Breast epithelium (tissue), 4 donors: ENCODE data around the gene ASNSD1. TPM values are rescaled to one million over a fixed set of nuclear protein-coding genes. Genes with fewer than 3 reads are reported as not detected.

Experiments used
- DNase-seq, 2 donors: peaks; one replicate each; pipeline ENCODE4 v3.0.0-alpha.2; 2019; ENCODE audit warnings: low spot score in 2 of 2
- H3K27ac ChIP-seq, 2 donors: fragments of 200-600 bp; sonication (generic) in 1 of 2; one replicate each; pipeline ENCODE4 v1.5.1; 2016 to 2019; ENCODE audit warnings: mild to moderate bottlenecking in 1 of 2
- H3K27me3 ChIP-seq, 2 donors: fragments of 200-600 bp; sonication (generic) in 1 of 2; one replicate each; pipeline versions ENCODE4 v1.5.1 to v1.6.0; 2017 to 2019; ENCODE audit warnings: control low read depth in 1 of 2, mild to moderate bottlenecking in 1 of 2
- H3K36me3 ChIP-seq: fragments of 200-600 bp; one replicate; pipeline ENCODE4 v1.5.1; 2019
- H3K4me1 ChIP-seq, 2 donors: fragments of 200-600 bp; sonication (generic); one replicate each; pipeline ENCODE4 v1.5.1; 2016 to 2019; ENCODE audit warnings: control low read depth in 1 of 2
- H3K4me3 ChIP-seq, 3 donors: fragments of 200-600 bp; sonication (generic); 1 replicate in 2 of 3; 2 replicates in 1 of 3; pipeline ENCODE4 v1.5.1; 2016 to 2019; ENCODE audit warnings: mild to moderate bottlenecking in 3 of 3, moderate library complexity in 2 of 3
- H3K9me3 ChIP-seq, 2 donors: fragments of 200-600 bp; sonication (generic) in 1 of 2; one replicate each; pipeline ENCODE4 v1.5.1; 2016 to 2019; ENCODE audit warnings: control low read depth in 1 of 2
- POLR2A ChIP-seq: fragments of 450-650 bp; IDR thresholded peaks from one replicate; pipeline ENCODE4 v1.6.1; 2016; ENCODE audit warnings: antibody characterized with exemption, mild to moderate bottlenecking, moderate library complexity
- POLR2AphosphoS5 ChIP-seq, 3 donors: sonication (generic); formaldehyde crosslinking; IDR thresholded peaks; one replicate each; pipeline ENCODE4 v1.6.1; 2017; ENCODE audit warnings: antibody characterized with exemption in 3 of 3
- intact Hi-C: fragments of 100-400 bp; cut with DNase I; formaldehyde crosslinking; loops from one replicate; pipeline ENCODE4 v1.15.1; 2023; ENCODE audit warnings: low total_unique reads
- total RNA-seq, 3 donors: library from RNA; depleted of rRNA; stranded (reverse); fragments of >200 nt; gene quantifications; one replicate each; pipeline ENCODE4 v1.1.0, GENCODE V29; 2016
- TF ChIP-seq, protein P1 (sequence below), 3 donors: fragments of 450-650 bp; IDR thresholded peaks; one replicate each; pipeline ENCODE4 v1.5.1; 2016 to 2017; ENCODE audit warnings: antibody characterized with exemption in 3 of 3, mild to moderate bottlenecking in 3 of 3, moderate library complexity in 3 of 3

The ASNSD1 gene
- total RNA-seq, 3 donors from 2014 or later = 48.0 to 65.6 (median 54.7) TPM

DNA sequence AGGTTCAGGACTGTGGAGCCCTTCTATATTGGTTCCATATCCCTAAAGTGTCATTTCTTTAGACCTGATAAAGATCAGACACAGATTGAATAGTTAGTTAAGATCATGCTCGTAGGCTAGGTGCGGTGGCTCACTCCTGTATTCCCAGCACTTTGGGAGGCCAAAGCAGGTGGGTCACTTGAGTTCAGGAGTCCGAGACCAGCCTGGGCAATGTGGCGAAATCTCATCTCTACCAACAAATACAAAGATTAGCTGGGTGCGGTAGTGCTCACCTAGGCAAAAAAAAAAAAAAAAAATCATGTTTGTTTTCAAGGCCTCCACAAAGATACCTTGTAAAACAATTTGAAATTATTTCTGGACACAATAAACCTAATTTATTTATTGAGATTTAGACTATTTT is 8.7 kb downstream of the ASNSD1 start:
- TF ChIP-seq POLR2AphosphoS5 (IDR thresholded peaks at IDR 0.05) (no peak), POLR2A (no peak)
- TF ChIP-seq, protein P1, sequence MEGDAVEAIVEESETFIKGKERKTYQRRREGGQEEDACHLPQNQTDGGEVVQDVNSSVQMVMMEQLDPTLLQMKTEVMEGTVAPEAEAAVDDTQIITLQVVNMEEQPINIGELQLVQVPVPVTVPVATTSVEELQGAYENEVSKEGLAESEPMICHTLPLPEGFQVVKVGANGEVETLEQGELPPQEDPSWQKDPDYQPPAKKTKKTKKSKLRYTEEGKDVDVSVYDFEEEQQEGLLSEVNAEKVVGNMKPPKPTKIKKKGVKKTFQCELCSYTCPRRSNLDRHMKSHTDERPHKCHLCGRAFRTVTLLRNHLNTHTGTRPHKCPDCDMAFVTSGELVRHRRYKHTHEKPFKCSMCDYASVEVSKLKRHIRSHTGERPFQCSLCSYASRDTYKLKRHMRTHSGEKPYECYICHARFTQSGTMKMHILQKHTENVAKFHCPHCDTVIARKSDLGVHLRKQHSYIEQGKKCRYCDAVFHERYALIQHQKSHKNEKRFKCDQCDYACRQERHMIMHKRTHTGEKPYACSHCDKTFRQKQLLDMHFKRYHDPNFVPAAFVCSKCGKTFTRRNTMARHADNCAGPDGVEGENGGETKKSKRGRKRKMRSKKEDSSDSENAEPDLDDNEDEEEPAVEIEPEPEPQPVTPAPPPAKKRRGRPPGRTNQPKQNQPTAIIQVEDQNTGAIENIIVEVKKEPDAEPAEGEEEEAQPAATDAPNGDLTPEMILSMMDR (IDR thresholded peaks at IDR 0.05) = no peak
- Histone ChIP-seq H3K36me3 (no peaks in the 10 kb centered on the region), H3K4me1 (no peaks in the 10 kb centered on the region), H3K27ac (no peak overlapping the region), H3K4me3 (no peak overlapping the region), H3K27me3 (no peaks in the 10 kb centered on the region), H3K9me3 (no peaks in the 10 kb centered on the region)
- no peak for DNase-seq
- intact Hi-C loops = no loop called here

DNA sequence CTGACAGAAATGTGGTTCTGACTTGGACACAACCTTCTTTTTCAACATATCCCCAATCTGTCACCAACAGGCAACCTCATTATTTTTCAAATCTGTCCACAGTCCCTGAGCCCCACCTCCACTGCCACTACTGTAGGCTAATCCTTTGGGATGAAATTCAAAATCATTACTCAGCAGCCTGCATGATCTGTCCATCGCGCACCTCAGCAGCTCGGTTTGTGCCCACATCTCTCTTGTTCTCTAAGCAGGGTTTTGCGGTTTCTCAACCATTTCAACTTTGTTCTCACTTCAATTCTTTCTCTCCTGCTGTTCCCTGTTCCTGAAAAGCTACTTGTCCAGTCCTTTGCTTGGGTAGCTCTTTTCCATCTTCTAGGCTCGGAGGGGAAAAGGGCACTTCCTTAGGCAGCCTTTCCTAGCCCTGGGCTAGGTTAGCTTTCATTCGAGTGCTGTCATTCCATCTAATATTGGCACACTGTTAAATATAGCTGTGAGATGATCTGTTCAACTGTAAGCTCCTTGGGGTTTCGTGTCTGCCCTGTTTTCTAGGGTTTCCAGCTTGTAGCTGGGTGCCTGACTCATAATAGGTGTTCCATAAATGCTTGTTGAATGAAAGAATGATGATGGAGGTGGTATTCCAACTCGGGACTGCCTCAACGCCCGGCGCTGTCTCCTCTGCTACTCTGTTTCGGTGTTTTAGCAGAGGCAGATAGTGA is 12.6 kb downstream of the ASNSD1 start:
- Histone ChIP-seq H3K36me3 (no peaks in the 10 kb centered on the region), H3K27ac (peak overlapping the region; percentile 96 to 97), H3K4me1 (no peaks in the 10 kb centered on the region), H3K4me3 (peak overlapping the region; percentile 62 to 78 (median 63)), H3K9me3 (no peaks in the 10 kb centered on the region), H3K27me3 (no peaks in the 10 kb centered on the region)
- no peak for DNase-seq
- TF ChIP-seq POLR2AphosphoS5 (IDR thresholded peaks at IDR 0.05) (no peak), POLR2A (no peak)
- TF ChIP-seq, protein P1 (IDR thresholded peaks at IDR 0.05) = no peak
- intact Hi-C loops = no loop called here

DNA sequence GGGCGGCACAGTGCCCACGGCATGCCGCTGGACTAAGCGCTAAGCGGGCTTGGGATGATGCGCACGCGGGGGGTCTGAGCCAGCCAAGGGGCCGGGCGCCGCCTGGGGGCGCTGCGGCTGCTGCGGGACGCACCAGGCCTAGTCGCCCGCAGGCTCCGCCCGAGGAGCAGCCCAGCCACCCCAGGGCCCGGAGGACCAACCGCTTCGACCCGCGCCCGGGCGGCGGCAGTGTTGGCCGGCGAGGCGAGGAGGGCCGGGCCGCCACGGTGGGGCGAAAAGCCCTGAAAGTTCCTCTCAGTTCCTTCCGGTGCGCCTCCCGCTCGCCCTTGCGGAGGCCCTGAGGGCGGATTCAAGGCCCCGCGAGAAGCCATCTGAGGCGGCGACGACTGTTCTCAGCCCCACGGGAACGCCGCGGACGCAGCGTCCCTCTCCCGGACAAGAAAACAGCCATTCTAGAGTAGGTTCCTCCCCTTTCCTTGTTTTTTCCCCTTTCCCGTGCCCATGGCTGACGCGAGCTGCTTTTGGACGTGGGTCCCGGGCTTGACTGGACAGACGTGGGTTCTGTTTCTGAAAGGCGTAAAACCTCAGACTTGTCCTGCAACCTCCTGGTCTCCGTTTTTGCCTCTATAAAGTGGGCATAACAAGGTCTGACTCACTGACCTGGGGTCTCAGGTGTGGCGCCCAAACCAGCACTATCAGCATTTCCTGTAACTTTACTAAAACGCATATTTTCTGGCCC is 13.3 kb downstream of the ASNSD1 start, which contains the start of gene ANKAR:
Gene ANKAR (plus strand): TSS at position 297 of the 739 bp plus-strand sequence. CDS start 1,821 bp downstream, outside the sequence.
- intact Hi-C loops = no loop called here
- peak; percentile 59 to 76 for DNase-seq

DNA sequence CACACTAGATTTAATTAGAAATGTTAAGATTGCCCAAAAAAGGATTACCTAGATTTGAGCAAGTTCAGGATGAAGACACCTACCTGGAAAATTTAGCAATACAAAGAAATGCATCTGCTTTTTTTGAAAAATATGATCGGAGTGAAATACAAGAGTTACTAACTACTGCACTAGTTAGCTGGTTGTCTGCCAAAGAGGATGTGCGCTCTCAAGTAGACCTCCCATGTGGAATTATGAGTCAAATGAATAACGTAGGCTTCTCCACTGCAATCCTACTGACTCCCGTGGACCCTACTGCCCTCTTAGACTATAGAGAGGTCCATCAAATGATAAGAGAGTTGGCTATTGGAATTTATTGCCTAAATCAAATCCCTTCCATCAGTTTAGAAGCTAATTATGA is 15.2 kb downstream of the ASNSD1 start:
- DNase-seq = no peak
- H3K4me3 ChIP-seq = no peak overlapping the region
- H3K4me1 ChIP-seq = no peaks in the 10 kb centered on the region
- TF ChIP-seq POLR2AphosphoS5 (IDR thresholded peaks at IDR 0.05) (no peak), POLR2A (no peak)
- TF ChIP-seq, protein P1 (IDR thresholded peaks at IDR 0.05) = no peak
- H3K27ac ChIP-seq = no peak overlapping the region
- no peaks in the 10 kb centered on the region for H3K36me3 ChIP-seq
- H3K9me3 ChIP-seq = no peaks in the 10 kb centered on the region
- H3K27me3 ChIP-seq = no peaks in the 10 kb centered on the region
- intact Hi-C loops = no loop called here

More for the DNA sequence above, 13.3 kb downstream of the ASNSD1 start, which contains the start of gene ANKAR:
- Histone ChIP-seq H3K9me3 (no peaks in the 10 kb centered on the region), H3K27me3 (no peaks in the 10 kb centered on the region), H3K36me3 (no peaks in the 10 kb centered on the region), H3K27ac (peak within 1 kb of the TSS; percentile 96 to 97), H3K4me1 (no peaks in the 10 kb centered on the region), H3K4me3 (peak within 1 kb of the TSS; percentile 62 to 78 (median 63))
- TF ChIP-seq POLR2A (no peak), POLR2AphosphoS5 (IDR thresholded peaks at IDR 0.05) (peak; percentile 42 to 58 (median 48))
- TF ChIP-seq, protein P1 (IDR thresholded peaks at IDR 0.05) = peak in 2 of 3 donors; percentile 21 to 53

DNA sequence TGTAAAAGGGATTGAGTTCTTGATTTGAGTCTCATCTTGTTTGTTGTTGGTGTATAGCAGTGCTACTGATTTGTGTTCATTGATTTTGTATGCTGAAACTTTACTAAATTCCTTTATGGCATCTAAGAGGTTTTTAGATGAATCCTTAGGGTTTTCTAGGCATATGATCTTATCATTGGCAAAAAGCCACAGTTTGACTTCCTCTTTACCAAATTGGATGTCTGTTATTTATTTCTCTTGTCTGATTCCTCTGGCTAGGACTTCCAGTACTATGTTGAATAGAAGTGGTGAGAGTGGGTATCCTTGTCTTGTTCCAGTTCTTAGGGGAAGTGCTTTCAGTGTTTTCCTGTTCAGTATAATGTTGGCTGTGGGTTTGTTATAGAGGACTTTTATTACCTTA is 18.0 kb downstream of the ASNSD1 start:
- Histone ChIP-seq H3K27ac (no peak overlapping the region), H3K4me1 (no peaks in the 10 kb centered on the region), H3K36me3 (no peaks in the 10 kb centered on the region), H3K27me3 (no peaks in the 10 kb centered on the region), H3K4me3 (no peak overlapping the region), H3K9me3 (no peaks in the 10 kb centered on the region)
- intact Hi-C loops = no loop called here
- TF ChIP-seq POLR2AphosphoS5 (IDR thresholded peaks at IDR 0.05) = no peak
- TF ChIP-seq POLR2A = no peak
- TF ChIP-seq, protein P1 (IDR thresholded peaks at IDR 0.05) = no peak
- no peak for DNase-seq
